ENCODE results near the gene WDR64. TPM values are rescaled to one million over a fixed set of nuclear protein-coding genes. Genes with fewer than 3 reads are reported as not detected.

Gene WDR64
- total and polyA plus RNA-seq, 2 of the 13 experiments (the other 11 are each of a cell fraction or from before 2014, with no cell fraction given) = not detected

GRCh38 chr1:241640149-241640866 lies 11.8 kb upstream of the WDR64 start, which contains the start of the genes CHML and OPN3 (continued):
- TF ChIP-seq CTCF (CRISPR knock-in tag; IDR thresholded peaks at IDR 0.05) (no peak), HOMEZ (CRISPR knock-in tag; IDR thresholded peaks at IDR 0.05; ENCODE audit: low read depth) (0 out of 2 replicates have a peak, but pooled peaks have one; percentile 11), HHEX (CRISPR knock-in tag; IDR thresholded peaks at IDR 0.05) (no peak), ZBTB2 (CRISPR knock-in tag; IDR thresholded peaks at IDR 0.05; ENCODE audit: low read depth) (no peak), ARNT2 (CRISPR knock-in tag; IDR thresholded peaks at IDR 0.05; ENCODE audit: low read depth) (no peak), ZNF484 (CRISPR knock-in tag; IDR thresholded peaks at IDR 0.05; ENCODE audit: borderline replicate concordance, low read depth) (no peak), ZNF550 (CRISPR knock-in tag; IDR thresholded peaks at IDR 0.05; ENCODE audit: borderline replicate concordance) (no peak), ZNF143 (CRISPR knock-in tag; IDR thresholded peaks at IDR 0.05) (no peak), HMGXB3 (CRISPR knock-in tag; IDR thresholded peaks at IDR 0.05; ENCODE audit: borderline replicate concordance) (no peak), ZIK1 (CRISPR knock-in tag; IDR thresholded peaks at IDR 0.05; ENCODE audit: borderline replicate concordance, low read depth) (no peak), U2AF1 (optimal IDR thresholded peaks at IDR 0.05; ENCODE audit: low read depth, low read length) (no peak), SETDB1 (CRISPR knock-in tag; IDR thresholded peaks at IDR 0.05; ENCODE audit: borderline replicate concordance) (no peak; the same call in 1 of the 2 replicates), RNF2 (conservative IDR thresholded peaks at IDR 0.05; ENCODE audit: low read depth) (peak; percentile 50; the same call in 1 of the 2 replicates), PRDM10 (CRISPR knock-in tag; IDR thresholded peaks at IDR 0.05; ENCODE audit: low read depth) (peak; percentile 42; the same call in 1 of the 2 replicates), TBX3 (IDR thresholded peaks at IDR 0.05; ENCODE audit: borderline replicate concordance) (no peak)
